ENCODE results near the gene CPED1. TPM values are rescaled to one million over a fixed set of nuclear protein-coding genes. Genes with fewer than 3 reads are reported as not detected.

The CPED1 gene
- total and polyA plus RNA-seq, 2 experiments from 2014 or later = 0.17 to 0.47 TPM

DNA sequence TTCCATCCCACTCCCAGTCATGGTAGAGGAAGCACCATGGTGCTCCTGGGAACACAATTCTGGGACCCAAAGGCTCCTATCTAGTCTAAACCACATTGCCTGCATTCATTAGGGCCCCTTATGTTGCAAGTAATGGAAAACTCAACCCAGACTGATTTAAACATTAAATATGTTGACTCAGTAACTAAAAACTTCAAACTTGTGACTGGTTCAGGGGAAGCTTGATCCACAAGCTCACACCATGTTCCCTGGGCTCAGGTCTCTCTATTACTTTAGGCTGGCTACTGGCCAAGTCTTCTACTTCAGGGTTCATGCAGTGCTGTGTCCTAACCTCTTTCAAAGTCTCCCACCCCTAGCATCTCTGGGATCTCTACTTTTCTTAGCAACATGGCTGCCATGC is 353.4 kb downstream of the CPED1 start:
- H2AFZ ChIP-seq = no peak overlapping the region
- TF ChIP-seq ZNF331 (CRISPR knock-in tag; IDR thresholded peaks at IDR 0.05; ENCODE audit: low read depth) (no peak), STAT1 (IDR thresholded peaks at IDR 0.05; ENCODE audit: unreplicated experiment) (no peak), ETS1 (IDR thresholded peaks at IDR 0.05) (no peak), ZNF114 (CRISPR knock-in tag; IDR thresholded peaks at IDR 0.05) (no peak), EZH2 (IDR thresholded peaks at IDR 0.05; ENCODE audit: low read depth, unreplicated experiment) (no peak), NANOG (IDR thresholded peaks at IDR 0.05; ENCODE audit: borderline replicate concordance) (no peak), POLR2AphosphoS5 (IDR thresholded peaks at IDR 0.05; ENCODE audit: low read depth) (no peak), CREB1 (CRISPR knock-in tag; IDR thresholded peaks at IDR 0.05; ENCODE audit: low read depth) (no peak), CTCF (conservative IDR thresholded peaks at IDR 0.05; ENCODE audit: low read depth in 2 of 2) (no peak), EZH2phosphoT487 (IDR thresholded peaks at IDR 0.05; ENCODE audit: unreplicated experiment) (no peak), JUNB (IDR thresholded peaks at IDR 0.05; ENCODE audit: unreplicated experiment) (no peak)
- TF ChIP-seq, protein P1, sequence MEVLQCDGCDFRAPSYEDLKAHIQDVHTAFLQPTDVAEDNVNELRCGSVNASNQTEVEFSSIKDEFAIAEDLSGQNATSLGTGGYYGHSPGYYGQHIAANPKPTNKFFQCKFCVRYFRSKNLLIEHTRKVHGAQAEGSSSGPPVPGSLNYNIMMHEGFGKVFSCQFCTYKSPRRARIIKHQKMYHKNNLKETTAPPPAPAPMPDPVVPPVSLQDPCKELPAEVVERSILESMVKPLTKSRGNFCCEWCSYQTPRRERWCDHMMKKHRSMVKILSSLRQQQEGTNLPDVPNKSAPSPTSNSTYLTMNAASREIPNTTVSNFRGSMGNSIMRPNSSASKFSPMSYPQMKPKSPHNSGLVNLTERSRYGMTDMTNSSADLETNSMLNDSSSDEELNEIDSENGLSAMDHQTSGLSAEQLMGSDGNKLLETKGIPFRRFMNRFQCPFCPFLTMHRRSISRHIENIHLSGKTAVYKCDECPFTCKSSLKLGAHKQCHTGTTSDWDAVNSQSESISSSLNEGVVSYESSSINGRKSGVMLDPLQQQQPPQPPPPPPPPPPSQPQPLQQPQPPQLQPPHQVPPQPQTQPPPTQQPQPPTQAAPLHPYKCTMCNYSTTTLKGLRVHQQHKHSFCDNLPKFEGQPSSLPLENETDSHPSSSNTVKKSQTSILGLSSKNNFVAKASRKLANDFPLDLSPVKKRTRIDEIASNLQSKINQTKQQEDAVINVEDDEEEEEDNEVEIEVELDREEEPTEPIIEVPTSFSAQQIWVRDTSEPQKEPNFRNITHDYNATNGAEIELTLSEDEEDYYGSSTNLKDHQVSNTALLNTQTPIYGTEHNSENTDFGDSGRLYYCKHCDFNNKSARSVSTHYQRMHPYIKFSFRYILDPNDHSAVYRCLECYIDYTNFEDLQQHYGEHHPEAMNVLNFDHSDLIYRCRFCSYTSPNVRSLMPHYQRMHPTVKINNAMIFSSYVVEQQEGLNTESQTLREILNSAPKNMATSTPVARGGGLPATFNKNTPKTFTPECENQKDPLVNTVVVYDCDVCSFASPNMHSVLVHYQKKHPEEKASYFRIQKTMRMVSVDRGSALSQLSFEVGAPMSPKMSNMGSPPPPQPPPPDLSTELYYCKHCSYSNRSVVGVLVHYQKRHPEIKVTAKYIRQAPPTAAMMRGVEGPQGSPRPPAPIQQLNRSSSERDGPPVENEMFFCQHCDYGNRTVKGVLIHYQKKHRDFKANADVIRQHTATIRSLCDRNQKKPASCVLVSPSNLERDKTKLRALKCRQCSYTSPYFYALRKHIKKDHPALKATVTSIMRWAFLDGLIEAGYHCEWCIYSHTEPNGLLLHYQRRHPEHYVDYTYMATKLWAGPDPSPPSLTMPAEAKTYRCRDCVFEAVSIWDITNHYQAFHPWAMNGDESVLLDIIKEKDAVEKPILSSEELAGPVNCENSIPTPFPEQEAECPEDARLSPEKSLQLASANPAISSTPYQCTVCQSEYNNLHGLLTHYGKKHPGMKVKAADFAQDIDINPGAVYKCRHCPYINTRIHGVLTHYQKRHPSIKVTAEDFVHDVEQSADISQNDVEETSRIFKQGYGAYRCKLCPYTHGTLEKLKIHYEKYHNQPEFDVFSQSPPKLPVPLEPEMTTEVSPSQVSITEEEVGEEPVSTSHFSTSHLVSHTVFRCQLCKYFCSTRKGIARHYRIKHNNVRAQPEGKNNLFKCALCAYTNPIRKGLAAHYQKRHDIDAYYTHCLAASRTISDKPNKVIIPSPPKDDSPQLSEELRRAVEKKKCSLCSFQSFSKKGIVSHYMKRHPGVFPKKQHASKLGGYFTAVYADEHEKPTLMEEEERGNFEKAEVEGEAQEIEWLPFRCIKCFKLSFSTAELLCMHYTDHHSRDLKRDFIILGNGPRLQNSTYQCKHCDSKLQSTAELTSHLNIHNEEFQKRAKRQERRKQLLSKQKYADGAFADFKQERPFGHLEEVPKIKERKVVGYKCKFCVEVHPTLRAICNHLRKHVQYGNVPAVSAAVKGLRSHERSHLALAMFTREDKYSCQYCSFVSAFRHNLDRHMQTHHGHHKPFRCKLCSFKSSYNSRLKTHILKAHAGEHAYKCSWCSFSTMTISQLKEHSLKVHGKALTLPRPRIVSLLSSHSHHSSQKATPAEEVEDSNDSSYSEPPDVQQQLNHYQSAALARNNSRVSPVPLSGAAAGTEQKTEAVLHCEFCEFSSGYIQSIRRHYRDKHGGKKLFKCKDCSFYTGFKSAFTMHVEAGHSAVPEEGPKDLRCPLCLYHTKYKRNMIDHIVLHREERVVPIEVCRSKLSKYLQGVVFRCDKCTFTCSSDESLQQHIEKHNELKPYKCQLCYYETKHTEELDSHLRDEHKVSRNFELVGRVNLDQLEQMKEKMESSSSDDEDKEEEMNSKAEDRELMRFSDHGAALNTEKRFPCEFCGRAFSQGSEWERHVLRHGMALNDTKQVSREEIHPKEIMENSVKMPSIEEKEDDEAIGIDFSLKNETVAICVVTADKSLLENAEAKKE (CRISPR knock-in tag; IDR thresholded peaks at IDR 0.05) = no peak
- TF ChIP-seq, protein P2, sequence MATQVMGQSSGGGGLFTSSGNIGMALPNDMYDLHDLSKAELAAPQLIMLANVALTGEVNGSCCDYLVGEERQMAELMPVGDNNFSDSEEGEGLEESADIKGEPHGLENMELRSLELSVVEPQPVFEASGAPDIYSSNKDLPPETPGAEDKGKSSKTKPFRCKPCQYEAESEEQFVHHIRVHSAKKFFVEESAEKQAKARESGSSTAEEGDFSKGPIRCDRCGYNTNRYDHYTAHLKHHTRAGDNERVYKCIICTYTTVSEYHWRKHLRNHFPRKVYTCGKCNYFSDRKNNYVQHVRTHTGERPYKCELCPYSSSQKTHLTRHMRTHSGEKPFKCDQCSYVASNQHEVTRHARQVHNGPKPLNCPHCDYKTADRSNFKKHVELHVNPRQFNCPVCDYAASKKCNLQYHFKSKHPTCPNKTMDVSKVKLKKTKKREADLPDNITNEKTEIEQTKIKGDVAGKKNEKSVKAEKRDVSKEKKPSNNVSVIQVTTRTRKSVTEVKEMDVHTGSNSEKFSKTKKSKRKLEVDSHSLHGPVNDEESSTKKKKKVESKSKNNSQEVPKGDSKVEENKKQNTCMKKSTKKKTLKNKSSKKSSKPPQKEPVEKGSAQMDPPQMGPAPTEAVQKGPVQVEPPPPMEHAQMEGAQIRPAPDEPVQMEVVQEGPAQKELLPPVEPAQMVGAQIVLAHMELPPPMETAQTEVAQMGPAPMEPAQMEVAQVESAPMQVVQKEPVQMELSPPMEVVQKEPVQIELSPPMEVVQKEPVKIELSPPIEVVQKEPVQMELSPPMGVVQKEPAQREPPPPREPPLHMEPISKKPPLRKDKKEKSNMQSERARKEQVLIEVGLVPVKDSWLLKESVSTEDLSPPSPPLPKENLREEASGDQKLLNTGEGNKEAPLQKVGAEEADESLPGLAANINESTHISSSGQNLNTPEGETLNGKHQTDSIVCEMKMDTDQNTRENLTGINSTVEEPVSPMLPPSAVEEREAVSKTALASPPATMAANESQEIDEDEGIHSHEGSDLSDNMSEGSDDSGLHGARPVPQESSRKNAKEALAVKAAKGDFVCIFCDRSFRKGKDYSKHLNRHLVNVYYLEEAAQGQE (IDR thresholded peaks at IDR 0.05; ENCODE audit: unreplicated experiment) = no peak
- H3K36me3 Mint-ChIP-seq (ENCODE audit: low read depth) = peaks cover 1% of the 10 kb centered on the region; the same call in 2 of the 3 replicates
- H3K27ac Mint-ChIP-seq = no peak overlapping the region
- no peak overlapping the region for H3K4me3 Mint-ChIP-seq
- no peak for ATAC-seq
- H3K4me1 Mint-ChIP-seq = no peaks in the 10 kb centered on the region
- H4K20me1 ChIP-seq (replicated peaks; ENCODE audit: insufficient read depth) = no peaks in the 10 kb centered on the region
- no peak overlapping the region for H3K4me3 ChIP-seq
- no peaks in the 10 kb centered on the region for H3K27me3 Mint-ChIP-seq (ENCODE audit: insufficient read depth, low read depth, poor library complexity)
- H3K4me1 ChIP-seq (ENCODE audit: insufficient read depth) = no peaks in the 10 kb centered on the region
- no peaks in the 10 kb centered on the region for H3K9me2 ChIP-seq (ENCODE audit: insufficient read depth)
- H3K36me3 ChIP-seq (ENCODE audit: insufficient read depth) = no peaks in the 10 kb centered on the region; the same call in 1 of the 2 replicates
- no peak overlapping the region for H3K27ac ChIP-seq (ENCODE audit: low read depth)
- no peak for DNase-seq (ENCODE audit: low spot score)
- H3K27me3 ChIP-seq (ENCODE audit: insufficient read depth) = no peaks in the 10 kb centered on the region
- H3F3A ChIP-seq (replicated peaks; ENCODE audit: low read depth) = no peaks in the 10 kb centered on the region
- no peaks in the 10 kb centered on the region for H3K79me2 ChIP-seq (replicated peaks; ENCODE audit: insufficient read depth)
- no peak overlapping the region for H3K4me2 ChIP-seq
- no peaks in the 10 kb centered on the region for H3K9me3 Mint-ChIP-seq

All from GM23338 (cell line).